ENCODE data around the gene FPGS.

The FPGS gene

GRCh38 chr9:127792417-127793031, 10.2 kb upstream of the FPGS start:
- H3K4me1 ChIP-seq (ENCODE audit: control insufficient read depth in 1 of 2, insufficient read depth in 2 of 2, low read length in 2 of 2): peaks cover 7 to 14% of the 10 kb centered on the region in 2 donors
- no peaks in the 10 kb centered on the region for H3K9me3 ChIP-seq (ENCODE audit: control insufficient read depth in 1 of 2, low read length in 2 of 2)
- H3K27ac ChIP-seq (ENCODE audit: low read length): no peak overlapping the region
- no peaks in the 10 kb centered on the region for H3K27me3 ChIP-seq (ENCODE audit: low read depth, low read length)
- peaks cover 37 to 55% of the 10 kb centered on the region in 2 donors for H3K36me3 ChIP-seq (ENCODE audit: control insufficient read depth in 1 of 2, insufficient read depth in 2 of 2, low read length in 2 of 2)
- H3K4me3 ChIP-seq (ENCODE audit: low read depth in 1 of 2, low read length in 2 of 2): no peak overlapping the region

GRCh38 chr9:127793093-127793708, 9.5 kb upstream of the FPGS start:
- H3K36me3 ChIP-seq (ENCODE audit: control insufficient read depth in 1 of 2, insufficient read depth in 2 of 2, low read length in 2 of 2): peaks cover 30 to 48% of the 10 kb centered on the region in 2 donors

GRCh38 chr9:127794001-127794791, 8.5 kb upstream of the FPGS start:
- H3K4me1 ChIP-seq (ENCODE audit: control insufficient read depth in 1 of 2, insufficient read depth in 2 of 2, low read length in 2 of 2): peaks cover 3 to 12% of the 10 kb centered on the region in 2 donors
- H3K27ac ChIP-seq (ENCODE audit: low read length): no peak overlapping the region
- H3K36me3 ChIP-seq (ENCODE audit: control insufficient read depth in 1 of 2, insufficient read depth in 2 of 2, low read length in 2 of 2): peaks cover 20 to 38% of the 10 kb centered on the region in 2 donors

More at GRCh38 chr9:127793093-127793708, 9.5 kb upstream of the FPGS start:
- Histone ChIP-seq H3K9me3 (ENCODE audit: control insufficient read depth in 1 of 2, low read length in 2 of 2) (no peaks in the 10 kb centered on the region), H3K27me3 (ENCODE audit: low read depth, low read length) (no peaks in the 10 kb centered on the region), H3K4me3 (ENCODE audit: low read depth in 1 of 2, low read length in 2 of 2) (no peak overlapping the region), H3K4me1 (ENCODE audit: control insufficient read depth in 1 of 2, insufficient read depth in 2 of 2, low read length in 2 of 2) (peaks cover 3 to 12% of the 10 kb centered on the region in 2 donors), H3K27ac (ENCODE audit: low read length) (no peak overlapping the region)

GRCh38 chr9:127796225-127796813, 6.4 kb upstream of the FPGS start:
- H3K4me1 ChIP-seq (ENCODE audit: control insufficient read depth in 1 of 2, insufficient read depth in 2 of 2, low read length in 2 of 2): peaks cover 3 to 12% of the 10 kb centered on the region in 2 donors
- no peaks in the 10 kb centered on the region for H3K9me3 ChIP-seq (ENCODE audit: control insufficient read depth in 1 of 2, low read length in 2 of 2)
- no peak overlapping the region for H3K4me3 ChIP-seq (ENCODE audit: low read depth in 1 of 2, low read length in 2 of 2)
- no peak overlapping the region for H3K27ac ChIP-seq (ENCODE audit: low read length)
- H3K27me3 ChIP-seq (ENCODE audit: low read depth, low read length): no peaks in the 10 kb centered on the region
- peaks cover 4 to 18% of the 10 kb centered on the region in 2 donors for H3K36me3 ChIP-seq (ENCODE audit: control insufficient read depth in 1 of 2, insufficient read depth in 2 of 2, low read length in 2 of 2)

More at GRCh38 chr9:127794001-127794791, 8.5 kb upstream of the FPGS start:
- no peak overlapping the region for H3K4me3 ChIP-seq (ENCODE audit: low read depth in 1 of 2, low read length in 2 of 2)
- H3K9me3 ChIP-seq (ENCODE audit: control insufficient read depth in 1 of 2, low read length in 2 of 2): no peaks in the 10 kb centered on the region
- no peaks in the 10 kb centered on the region for H3K27me3 ChIP-seq (ENCODE audit: low read depth, low read length)

GRCh38 chr9:127796852-127797370, 5.8 kb upstream of the FPGS start:
- no peak overlapping the region for H3K4me3 ChIP-seq (ENCODE audit: low read depth in 1 of 2, low read length in 2 of 2)
- H3K4me1 ChIP-seq (ENCODE audit: control insufficient read depth in 1 of 2, insufficient read depth in 2 of 2, low read length in 2 of 2): peaks cover 5 to 13% of the 10 kb centered on the region in 2 donors
- H3K27me3 ChIP-seq (ENCODE audit: low read depth, low read length): no peaks in the 10 kb centered on the region
- no peaks in the 10 kb centered on the region for H3K9me3 ChIP-seq (ENCODE audit: control insufficient read depth in 1 of 2, low read length in 2 of 2)
- H3K36me3 ChIP-seq (ENCODE audit: control insufficient read depth in 1 of 2, insufficient read depth in 2 of 2, low read length in 2 of 2): peaks cover 0 to 13% of the 10 kb centered on the region in 2 donors
- no peak overlapping the region for H3K27ac ChIP-seq (ENCODE audit: low read length)

DNA sequence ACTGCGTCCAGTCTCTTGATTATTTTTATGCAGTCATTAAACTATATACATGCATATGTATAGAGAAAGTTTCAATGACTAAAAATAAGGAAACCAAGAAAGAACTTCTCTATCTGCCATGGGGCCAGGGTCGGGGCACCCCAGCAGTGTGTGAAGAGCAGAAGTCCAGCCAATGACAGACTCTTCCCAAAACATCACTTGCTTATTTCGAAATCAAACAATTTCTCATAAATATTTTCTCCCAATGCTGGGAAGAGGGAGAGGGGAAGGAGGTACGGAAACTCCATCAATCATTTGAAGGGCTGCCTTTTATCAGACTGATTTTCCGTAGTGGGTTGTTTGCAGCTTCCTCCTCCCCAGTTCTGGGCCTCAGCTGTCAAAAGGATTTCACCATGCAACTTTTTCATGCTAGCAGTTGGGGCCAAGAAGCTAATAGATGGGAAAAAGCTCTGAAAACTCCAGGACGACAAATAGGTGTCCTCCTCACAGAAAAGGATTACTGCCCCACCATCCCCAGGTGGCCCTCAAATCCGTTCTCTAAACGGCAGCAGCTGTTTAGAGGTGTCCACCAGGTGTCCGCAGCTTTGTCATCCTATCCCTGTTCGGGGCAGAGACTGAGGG, 617 bp upstream of the FPGS start:
- Histone ChIP-seq H3K27ac (ENCODE audit: low read length) (peak overlapping the region; percentile 80), H3K4me3 (ENCODE audit: low read depth in 1 of 2, low read length in 2 of 2) (peak overlapping the region; percentile 50 to 76), H3K9me3 (ENCODE audit: control insufficient read depth in 1 of 2, low read length in 2 of 2) (no peaks in the 10 kb centered on the region), H3K27me3 (ENCODE audit: low read depth, low read length) (no peaks in the 10 kb centered on the region), H3K4me1 (ENCODE audit: control insufficient read depth in 1 of 2, insufficient read depth in 2 of 2, low read length in 2 of 2) (peaks cover 6 to 23% of the 10 kb centered on the region in 2 donors), H3K36me3 (ENCODE audit: control insufficient read depth in 1 of 2, insufficient read depth in 2 of 2, low read length in 2 of 2) (peaks cover 2 to 11% of the 10 kb centered on the region in 2 donors)

GRCh38 chr9:127803507-127804352, 1.0 kb downstream of the FPGS start:
- Histone ChIP-seq H3K4me1 (ENCODE audit: control insufficient read depth in 1 of 2, insufficient read depth in 2 of 2, low read length in 2 of 2) (peaks cover 6 to 23% of the 10 kb centered on the region in 2 donors), H3K36me3 (ENCODE audit: control insufficient read depth in 1 of 2, insufficient read depth in 2 of 2, low read length in 2 of 2) (peaks cover 12 to 27% of the 10 kb centered on the region in 2 donors), H3K27me3 (ENCODE audit: low read depth, low read length) (no peaks in the 10 kb centered on the region), H3K9me3 (ENCODE audit: control insufficient read depth in 1 of 2, low read length in 2 of 2) (no peaks in the 10 kb centered on the region), H3K4me3 (ENCODE audit: low read depth in 1 of 2, low read length in 2 of 2) (peak overlapping the region; percentile 76 to 88), H3K27ac (ENCODE audit: low read length) (peak overlapping the region; percentile 94)

DNA sequence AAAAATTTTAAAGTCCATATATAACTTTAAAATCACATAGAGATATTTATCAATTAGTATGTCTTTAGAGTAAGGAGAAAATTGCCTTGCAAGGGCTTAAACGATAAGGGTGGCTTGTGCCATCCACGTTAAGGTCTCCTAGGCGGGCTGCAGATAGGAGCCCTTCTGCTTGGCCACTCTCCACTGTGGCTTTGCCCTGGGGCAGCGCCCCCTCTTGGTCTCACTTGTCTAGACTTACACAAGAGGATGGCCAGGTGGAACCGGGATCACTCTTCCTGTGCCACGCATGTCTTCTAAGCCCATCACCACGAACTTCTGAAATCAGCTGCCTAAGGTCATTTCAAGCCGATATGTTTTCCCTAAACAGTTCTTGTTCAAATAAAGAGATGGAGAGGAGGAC, 2.9 kb downstream of the FPGS start:
- no peaks in the 10 kb centered on the region for H3K9me3 ChIP-seq (ENCODE audit: control insufficient read depth in 1 of 2, low read length in 2 of 2)

GRCh38 chr9:127806871-127807270, 4.2 kb downstream of the FPGS start:
- peaks cover 14 to 32% of the 10 kb centered on the region in 2 donors for H3K36me3 ChIP-seq (ENCODE audit: control insufficient read depth in 1 of 2, insufficient read depth in 2 of 2, low read length in 2 of 2)
- peaks cover 5 to 26% of the 10 kb centered on the region in 2 donors for H3K4me1 ChIP-seq (ENCODE audit: control insufficient read depth in 1 of 2, insufficient read depth in 2 of 2, low read length in 2 of 2)
- H3K27ac ChIP-seq (ENCODE audit: low read length): no peak overlapping the region
- H3K9me3 ChIP-seq (ENCODE audit: control insufficient read depth in 1 of 2, low read length in 2 of 2): no peaks in the 10 kb centered on the region
- H3K4me3 ChIP-seq (ENCODE audit: low read depth in 1 of 2, low read length in 2 of 2): no peak overlapping the region
- no peaks in the 10 kb centered on the region for H3K27me3 ChIP-seq (ENCODE audit: low read depth, low read length)

More for the DNA sequence above, 2.9 kb downstream of the FPGS start:
- H3K27me3 ChIP-seq (ENCODE audit: low read depth, low read length): no peaks in the 10 kb centered on the region
- H3K4me1 ChIP-seq (ENCODE audit: control insufficient read depth in 1 of 2, insufficient read depth in 2 of 2, low read length in 2 of 2): peaks cover 6 to 27% of the 10 kb centered on the region in 2 donors
- H3K27ac ChIP-seq (ENCODE audit: low read length): no peak overlapping the region
- H3K36me3 ChIP-seq (ENCODE audit: control insufficient read depth in 1 of 2, insufficient read depth in 2 of 2, low read length in 2 of 2): peaks cover 14 to 32% of the 10 kb centered on the region in 2 donors
- no peak overlapping the region for H3K4me3 ChIP-seq (ENCODE audit: low read depth in 1 of 2, low read length in 2 of 2)

Data from muscle layer of duodenum (tissue), 2 donors.